HEK293 (cell line): ENCODE results near the gene OBSCN.

ENCODE experiments used
- CTCF ChIA-PET: fragments of 350-600 bp; formaldehyde crosslinking; extraction: SDS; loops from one replicate; lab custom pipeline; 2021; ENCODE audit warnings: antibody characterized with exemption; lab: Yijun Ruan, JAX
- POLR2A ChIA-PET: fragments of 300-600 bp; formaldehyde crosslinking; extraction: SDS; loops from one replicate; lab custom pipeline; 2020; ENCODE audit warnings: antibody characterized with exemption, inconsistent platforms; lab: Yijun Ruan, JAX
- H3K27ac ChIP-seq: fragments of 200-500 bp; sonication (Bioruptor generic); 2 replicates; pipeline ENCODE4 v1.5.1; 2014; ENCODE audit warnings: low read depth, low read length, control low read depth, inconsistent platforms; ENCODE audit errors: extremely low read depth
- H3K36me3 ChIP-seq, 2 experiments: fragments of 200-500 bp in 1 of 2; sonication (Bioruptor generic) in 1 of 2; 1 replicate in 1 of 2; 2 replicates in 1 of 2; pipeline ENCODE4 v1.5.1; 2014 to 2017; ENCODE audit warnings: inconsistent platforms in 2 of 2, low read length in 2 of 2; ENCODE audit not compliant: control insufficient read depth in 2 of 2, insufficient read depth in 1 of 2
- H3K4me1 ChIP-seq: fragments of 200-500 bp; sonication (Bioruptor generic); 2 replicates; pipeline ENCODE4 v1.5.1; 2014; ENCODE audit warnings: mild to moderate bottlenecking, low read length, inconsistent platforms; ENCODE audit not compliant: control insufficient read depth, insufficient read depth
- H3K4me3 ChIP-seq: 2 replicates; pipeline ENCODE4 v1.5.1; 2011; ENCODE audit warnings: low read depth, mild to moderate bottlenecking, control low read depth, low read length, moderate library complexity
- H3K9me3 ChIP-seq: fragments of 200-500 bp; sonication (Bioruptor generic); 2 replicates; pipeline ENCODE4 v1.5.1; 2014; ENCODE audit warnings: low read depth, low read length, inconsistent platforms; ENCODE audit not compliant: control insufficient read depth, insufficient read depth
- HOXC10 ChIP-seq: sonication (generic); formaldehyde crosslinking; IDR thresholded peaks from 2 replicates; pipeline ENCODE4 v1.8.1; 2023; ENCODE audit warnings: mild to moderate bottlenecking, missing genetic modification reagents
- HOXD13 ChIP-seq: sonication (generic); formaldehyde crosslinking; IDR thresholded peaks from 2 replicates; pipeline ENCODE4 v1.8.0; 2022; ENCODE audit warnings: missing genetic modification reagents, borderline replicate concordance
- ZFHX2 ChIP-seq: fragments of 450-650 bp; formaldehyde crosslinking; conservative IDR thresholded peaks from 2 replicates; pipeline ENCODE4 v1.5.1; 2016; ENCODE audit warnings: missing biosample characterization, missing genetic modification characterization
- ZNF132 ChIP-seq: fragments of 450-650 bp; formaldehyde crosslinking; IDR thresholded peaks from 2 replicates; pipeline ENCODE4 v1.5.1; 2017; ENCODE audit warnings: missing biosample characterization, missing genetic modification characterization, borderline replicate concordance
- ZNF146 ChIP-seq: fragments of 450-650 bp; formaldehyde crosslinking; IDR thresholded peaks from 2 replicates; pipeline ENCODE4 v1.5.1; 2016; ENCODE audit warnings: missing biosample characterization, missing genetic modification characterization
- ZNF184 ChIP-seq: fragments of 450-650 bp; IDR thresholded peaks from 2 replicates; pipeline ENCODE4 v1.5.1; 2018; ENCODE audit warnings: missing biosample characterization, mild to moderate bottlenecking, missing genetic modification characterization
- ZNF214 ChIP-seq: fragments of 450-650 bp; formaldehyde crosslinking; IDR thresholded peaks from 2 replicates; pipeline ENCODE4 v1.5.1; 2017; ENCODE audit warnings: missing biosample characterization, mild to moderate bottlenecking, missing genetic modification characterization, borderline replicate concordance
- ZNF394 ChIP-seq: fragments of 450-650 bp; formaldehyde crosslinking; IDR thresholded peaks from 2 replicates; pipeline ENCODE4 v1.5.1; 2016; ENCODE audit warnings: missing biosample characterization, missing genetic modification characterization, mild to moderate bottlenecking, moderate library complexity, borderline replicate concordance
- ZNF426 ChIP-seq: fragments of 450-650 bp; formaldehyde crosslinking; IDR thresholded peaks from 2 replicates; pipeline ENCODE4 v1.5.1; 2017; ENCODE audit warnings: missing biosample characterization, missing genetic modification characterization, mild to moderate bottlenecking, inconsistent platforms, moderate library complexity
- ZNF514 ChIP-seq: fragments of 450-650 bp; formaldehyde crosslinking; IDR thresholded peaks from 2 replicates; pipeline ENCODE4 v1.5.1; 2016; ENCODE audit warnings: missing biosample characterization, missing genetic modification characterization
- ZNF521 ChIP-seq: fragments of 450-650 bp; formaldehyde crosslinking; IDR thresholded peaks from 2 replicates; pipeline ENCODE4 v1.5.1; 2017; ENCODE audit warnings: missing biosample characterization, mild to moderate bottlenecking, missing genetic modification characterization
- ZNF555 ChIP-seq: fragments of 450-650 bp; formaldehyde crosslinking; conservative IDR thresholded peaks from 2 replicates; pipeline ENCODE4 v1.5.1; 2017; ENCODE audit warnings: missing biosample characterization, mild to moderate bottlenecking, missing genetic modification characterization, inconsistent platforms
- ZNF560 ChIP-seq: fragments of 450-650 bp; formaldehyde crosslinking; IDR thresholded peaks from 2 replicates; pipeline ENCODE4 v1.5.1; 2017; ENCODE audit warnings: missing biosample characterization, missing genetic modification characterization, borderline replicate concordance
- ZNF76 ChIP-seq: fragments of 450-650 bp; formaldehyde crosslinking; IDR thresholded peaks from 2 replicates; pipeline ENCODE4; 2016; ENCODE audit warnings: low read depth, missing biosample characterization, missing genetic modification characterization, borderline replicate concordance
- ZNF830 ChIP-seq: fragments of 450-650 bp; IDR thresholded peaks from 2 replicates; pipeline ENCODE4 v1.5.0; 2018; ENCODE audit warnings: missing biosample characterization, missing genetic modification characterization, low read depth, mild to moderate bottlenecking, moderate library complexity
- ZXDB ChIP-seq: fragments of 450-650 bp; formaldehyde crosslinking; IDR thresholded peaks from 2 replicates; pipeline ENCODE4 v1.5.1; 2016; ENCODE audit warnings: missing biosample characterization, missing genetic modification characterization
- TF ChIP-seq, protein P1 (sequence below): fragments of 450-650 bp; formaldehyde crosslinking; optimal IDR thresholded peaks from 2 replicates; pipeline ENCODE3; 2016; ENCODE audit warnings: missing biosample characterization, mild to moderate bottlenecking, missing genetic modification characterization
- TF ChIP-seq, protein P2 (sequence below): fragments of 450-650 bp; formaldehyde crosslinking; IDR thresholded peaks from 2 replicates; pipeline ENCODE4 v1.5.1; 2017; ENCODE audit warnings: missing biosample characterization, missing genetic modification characterization
- TF ChIP-seq, protein P3 (sequence below): fragments of 450-650 bp; formaldehyde crosslinking; IDR thresholded peaks from 2 replicates; pipeline ENCODE4 v1.5.1; 2017; ENCODE audit warnings: missing biosample characterization, missing genetic modification characterization
- TF ChIP-seq, protein P4 (sequence below): fragments of 450-650 bp; formaldehyde crosslinking; IDR thresholded peaks from 2 replicates; pipeline ENCODE4 v1.5.1; 2016; ENCODE audit warnings: missing biosample characterization, missing genetic modification characterization

Gene OBSCN

GRCh38 chr1:228176024-228176395 is 31.8 kb upstream of the OBSCN start:
- TF ChIP-seq, protein P1, sequence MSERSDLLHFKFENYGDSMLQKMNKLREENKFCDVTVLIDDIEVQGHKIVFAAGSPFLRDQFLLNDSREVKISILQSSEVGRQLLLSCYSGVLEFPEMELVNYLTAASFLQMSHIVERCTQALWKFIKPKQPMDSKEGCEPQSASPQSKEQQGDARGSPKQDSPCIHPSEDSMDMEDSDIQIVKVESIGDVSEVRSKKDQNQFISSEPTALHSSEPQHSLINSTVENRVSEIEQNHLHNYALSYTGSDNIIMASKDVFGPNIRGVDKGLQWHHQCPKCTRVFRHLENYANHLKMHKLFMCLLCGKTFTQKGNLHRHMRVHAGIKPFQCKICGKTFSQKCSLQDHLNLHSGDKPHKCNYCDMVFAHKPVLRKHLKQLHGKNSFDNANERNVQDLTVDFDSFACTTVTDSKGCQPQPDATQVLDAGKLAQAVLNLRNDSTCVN (tag by site-specific recombination), result no peak
- H3K4me1 ChIP-seq, result no peaks in the 10 kb centered on the region
- POLR2A ChIA-PET, result interaction anchor here (0.8 to 1.9 kb wide), 2 partner anchors 10 to 33 kb away, joined by 3 to 10 read pairs; partner anchors contain the start of gene IBA57
- H3K27ac ChIP-seq, result no peak overlapping the region
- peaks cover 0 to 4% of the 10 kb centered on the region in 2 experiments; a peak in 1 of 3 replicates for H3K36me3 ChIP-seq
- H3K4me3 ChIP-seq, result no peak overlapping the region
- CTCF ChIA-PET, result no interaction called here
- no peaks in the 10 kb centered on the region for H3K9me3 ChIP-seq

GRCh38 chr1:228176461-228177182 is 31.2 kb upstream of the OBSCN start:
- ChIA-PET CTCF (interaction anchor here (0.6 to 1.2 kb wide), 3 partner anchors 11 to 692 kb away, joined by 3 to 11 read pairs (median 7); partner anchors contain the start of gene IBA57), POLR2A (interaction anchor here (0.8 to 1.9 kb wide), 3 partner anchors 11 to 42 kb away, joined by 3 to 10 read pairs (median 6); partner anchors contain the start of gene IBA57)
- no peaks in the 10 kb centered on the region for H3K9me3 ChIP-seq
- H3K36me3 ChIP-seq, result peaks cover 0 to 4% of the 10 kb centered on the region in 2 experiments; a peak in 1 of 3 replicates
- TF ChIP-seq HOXC10 (CRISPR knock-in tag) (no peak), ZFHX2 (no peak), ZNF426 (tag by site-specific recombination) (no peak), ZNF214 (tag by site-specific recombination) (no peak), ZNF184 (tag by site-specific recombination) (no peak), ZNF394 (tag by site-specific recombination) (no peak), ZNF132 (tag by site-specific recombination) (no peak), ZNF521 (tag by site-specific recombination) (no peak), ZNF76 (no peak), ZNF560 (tag by site-specific recombination) (no peak), ZNF146 (no peak), ZNF514 (tag by site-specific recombination) (no peak), HOXD13 (CRISPR knock-in tag) (no peak), ZNF555 (no peak), ZNF830 (no peak), ZXDB (tag by site-specific recombination) (no peak)
- TF ChIP-seq, protein P2, sequence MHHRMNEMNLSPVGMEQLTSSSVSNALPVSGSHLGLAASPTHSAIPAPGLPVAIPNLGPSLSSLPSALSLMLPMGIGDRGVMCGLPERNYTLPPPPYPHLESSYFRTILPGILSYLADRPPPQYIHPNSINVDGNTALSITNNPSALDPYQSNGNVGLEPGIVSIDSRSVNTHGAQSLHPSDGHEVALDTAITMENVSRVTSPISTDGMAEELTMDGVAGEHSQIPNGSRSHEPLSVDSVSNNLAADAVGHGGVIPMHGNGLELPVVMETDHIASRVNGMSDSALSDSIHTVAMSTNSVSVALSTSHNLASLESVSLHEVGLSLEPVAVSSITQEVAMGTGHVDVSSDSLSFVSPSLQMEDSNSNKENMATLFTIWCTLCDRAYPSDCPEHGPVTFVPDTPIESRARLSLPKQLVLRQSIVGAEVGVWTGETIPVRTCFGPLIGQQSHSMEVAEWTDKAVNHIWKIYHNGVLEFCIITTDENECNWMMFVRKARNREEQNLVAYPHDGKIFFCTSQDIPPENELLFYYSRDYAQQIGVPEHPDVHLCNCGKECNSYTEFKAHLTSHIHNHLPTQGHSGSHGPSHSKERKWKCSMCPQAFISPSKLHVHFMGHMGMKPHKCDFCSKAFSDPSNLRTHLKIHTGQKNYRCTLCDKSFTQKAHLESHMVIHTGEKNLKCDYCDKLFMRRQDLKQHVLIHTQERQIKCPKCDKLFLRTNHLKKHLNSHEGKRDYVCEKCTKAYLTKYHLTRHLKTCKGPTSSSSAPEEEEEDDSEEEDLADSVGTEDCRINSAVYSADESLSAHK (tag by site-specific recombination), result no peak
- TF ChIP-seq, protein P3, sequence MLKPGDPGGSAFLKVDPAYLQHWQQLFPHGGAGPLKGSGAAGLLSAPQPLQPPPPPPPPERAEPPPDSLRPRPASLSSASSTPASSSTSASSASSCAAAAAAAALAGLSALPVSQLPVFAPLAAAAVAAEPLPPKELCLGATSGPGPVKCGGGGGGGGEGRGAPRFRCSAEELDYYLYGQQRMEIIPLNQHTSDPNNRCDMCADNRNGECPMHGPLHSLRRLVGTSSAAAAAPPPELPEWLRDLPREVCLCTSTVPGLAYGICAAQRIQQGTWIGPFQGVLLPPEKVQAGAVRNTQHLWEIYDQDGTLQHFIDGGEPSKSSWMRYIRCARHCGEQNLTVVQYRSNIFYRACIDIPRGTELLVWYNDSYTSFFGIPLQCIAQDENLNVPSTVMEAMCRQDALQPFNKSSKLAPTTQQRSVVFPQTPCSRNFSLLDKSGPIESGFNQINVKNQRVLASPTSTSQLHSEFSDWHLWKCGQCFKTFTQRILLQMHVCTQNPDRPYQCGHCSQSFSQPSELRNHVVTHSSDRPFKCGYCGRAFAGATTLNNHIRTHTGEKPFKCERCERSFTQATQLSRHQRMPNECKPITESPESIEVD, result no peak
- TF ChIP-seq, protein P4, sequence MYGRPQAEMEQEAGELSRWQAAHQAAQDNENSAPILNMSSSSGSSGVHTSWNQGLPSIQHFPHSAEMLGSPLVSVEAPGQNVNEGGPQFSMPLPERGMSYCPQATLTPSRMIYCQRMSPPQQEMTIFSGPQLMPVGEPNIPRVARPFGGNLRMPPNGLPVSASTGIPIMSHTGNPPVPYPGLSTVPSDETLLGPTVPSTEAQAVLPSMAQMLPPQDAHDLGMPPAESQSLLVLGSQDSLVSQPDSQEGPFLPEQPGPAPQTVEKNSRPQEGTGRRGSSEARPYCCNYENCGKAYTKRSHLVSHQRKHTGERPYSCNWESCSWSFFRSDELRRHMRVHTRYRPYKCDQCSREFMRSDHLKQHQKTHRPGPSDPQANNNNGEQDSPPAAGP (tag by site-specific recombination), result no peak
- no peak overlapping the region for H3K4me3 ChIP-seq
- H3K27ac ChIP-seq, result no peak overlapping the region
- no peaks in the 10 kb centered on the region for H3K4me1 ChIP-seq
